PC-9 (cell line): ENCODE results near the gene NBEAL2. TPM values are rescaled to one million over a fixed set of nuclear protein-coding genes. Genes with fewer than 3 reads are reported as not detected.

Experiments used
- BruUV-seq: library from RNA; stranded (reverse); fragments of 400-500 nt; replicated peaks from 2 replicates; lab custom pipeline; 2021; lab: Mats Ljungman, UMichigan
- CTCF ChIA-PET: fragments of 300-600 bp; sonication (Branson Sonifier 250); formaldehyde crosslinking; loops from one replicate; lab custom pipeline; 2022; ENCODE audit warnings: antibody characterized with exemption; lab: Charles Lee
- POLR2A ChIA-PET: fragments of 300-600 bp; sonication (Branson Sonifier 250); formaldehyde crosslinking; loops from one replicate; lab custom pipeline; 2022; ENCODE audit warnings: antibody characterized with exemption; ENCODE audit not compliant: unreplicated experiment; lab: Charles Lee
- DNase-seq, 2 experiments: peaks; one replicate each; pipeline versions ENCODE4 v3.0.0 to v3.0.0-alpha.2; 2015 to 2022; ENCODE audit warnings: mixed read lengths in 1 of 2
- H2AFZ ChIP-seq: fragments of 200-600 bp; sonication (generic); 2 replicates; pipeline ENCODE4 v1.8.1; 2017; ENCODE audit warnings: antibody characterized with exemption
- H3F3A ChIP-seq: fragments of 200-600 bp; sonication (generic); 2 replicates; pipeline ENCODE4 v1.8.1; 2017; ENCODE audit warnings: antibody characterized with exemption, mild to moderate bottlenecking, low read depth; ENCODE audit not compliant: insufficient read depth
- H3K27ac ChIP-seq: fragments of 200-600 bp; sonication (generic); 2 replicates; pipeline ENCODE4 v1.6.1; 2016; ENCODE audit warnings: mixed run types
- H3K27me3 ChIP-seq: fragments of 200-600 bp; sonication (generic); 2 replicates; pipeline ENCODE4 v1.6.1; 2016; ENCODE audit warnings: low read depth, mixed run types; ENCODE audit not compliant: insufficient read depth
- H3K36me3 ChIP-seq: fragments of 200-600 bp; sonication (generic); 2 replicates; pipeline ENCODE4 v1.6.1; 2016; ENCODE audit warnings: low read depth, mixed run types
- H3K4me1 ChIP-seq: fragments of 200-600 bp; sonication (generic); replicated peaks from 2 replicates; pipeline ENCODE4 v1.6.1; 2016; ENCODE audit warnings: mixed run types; ENCODE audit not compliant: insufficient read depth
- H3K4me2 ChIP-seq: fragments of 200-600 bp; sonication (generic); 2 replicates; pipeline ENCODE4 v1.6.1; 2017; ENCODE audit warnings: mixed run types
- H3K4me3 ChIP-seq: fragments of 200-600 bp; sonication (generic); 2 replicates; pipeline ENCODE4 v1.6.1; 2016; ENCODE audit warnings: mixed run types
- H3K79me2 ChIP-seq: fragments of 200-600 bp; sonication (generic); 2 replicates; pipeline ENCODE4 v1.6.1; 2017; ENCODE audit warnings: low read depth, mixed run types
- H3K9me2 ChIP-seq: fragments of 200-600 bp; sonication (generic); 2 replicates; pipeline ENCODE4 v1.8.1; 2017; ENCODE audit warnings: mild to moderate bottlenecking; ENCODE audit not compliant: insufficient read depth
- H3K9me3 ChIP-seq: fragments of 200-600 bp; sonication (generic); 2 replicates; pipeline ENCODE4 v1.8.1; 2016; ENCODE audit warnings: low read depth; ENCODE audit not compliant: insufficient read depth
- H4K20me1 ChIP-seq: fragments of 200-600 bp; sonication (generic); 2 replicates; pipeline ENCODE4 v1.8.1; 2017; ENCODE audit not compliant: insufficient read depth
- CTCF ChIP-seq: fragments of 200-600 bp; sonication (generic); conservative IDR thresholded peaks from 2 replicates; pipeline ENCODE4 v1.6.1; 2017; ENCODE audit warnings: mixed run types, antibody characterized with exemption, mild to moderate bottlenecking, moderate library complexity
- EZH2 ChIP-seq: fragments of 200-600 bp; sonication (generic); IDR thresholded peaks from 2 replicates; pipeline ENCODE4 v1.8.0; 2017; ENCODE audit warnings: antibody characterized with exemption, low read depth
- intact Hi-C: fragments of 100-400 bp; cut with micrococcal nuclease; formaldehyde crosslinking; loops from one replicate; pipeline ENCODE4 v1.10.0; 2022; ENCODE audit not compliant: unreplicated experiment
- total RNA-seq: library from RNA; stranded (reverse); gene quantifications from 2 replicates; pipeline ENCODE4 v1.2.3, GENCODE V29; 2021

The NBEAL2 gene
- total RNA-seq, 1 experiment from 2014 or later = 81.0 TPM

DNA sequence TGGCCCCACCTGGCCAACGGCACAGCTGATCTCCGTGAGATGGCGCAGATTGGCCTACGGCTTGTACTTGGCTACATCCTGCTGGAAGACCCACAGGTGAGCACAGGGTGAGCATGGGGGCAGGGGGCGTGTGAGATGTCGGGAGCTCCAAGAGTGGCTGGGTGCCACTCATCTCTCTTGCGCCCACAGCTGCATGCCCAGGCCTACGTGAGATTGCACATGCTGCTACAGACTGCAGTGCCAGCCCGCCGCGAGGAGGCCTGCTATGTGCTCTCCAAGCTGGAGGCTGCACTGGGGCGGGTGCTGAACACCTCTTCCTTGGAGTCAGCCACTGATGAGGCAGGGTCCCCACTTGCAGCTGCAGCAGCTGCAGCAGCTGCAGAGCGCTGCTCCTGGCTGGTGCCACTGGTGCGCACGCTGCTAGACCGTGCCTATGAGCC is 22.3 kb downstream of the NBEAL2 start:
- no TSS peak for BruUV-seq
- H3K4me1 ChIP-seq = no peaks in the 10 kb centered on the region
- intact Hi-C loops = no loop called here
- H2AFZ ChIP-seq = no peak overlapping the region
- DNase-seq = no peak
- ChIA-PET CTCF (no interaction called here), POLR2A (no interaction called here)
- H3K36me3 ChIP-seq = no peaks in the 10 kb centered on the region
- no peak overlapping the region for H3K4me2 ChIP-seq
- TF ChIP-seq CTCF (no peak), EZH2 (no peak)
- H3K27me3 ChIP-seq = no peaks in the 10 kb centered on the region
- H3K27ac ChIP-seq = no peak overlapping the region
- no peaks in the 10 kb centered on the region for H3K9me2 ChIP-seq
- no peaks in the 10 kb centered on the region for H3F3A ChIP-seq
- H3K9me3 ChIP-seq = no peaks in the 10 kb centered on the region
- H3K4me3 ChIP-seq = no peak overlapping the region
- H3K79me2 ChIP-seq = no peaks in the 10 kb centered on the region
- H4K20me1 ChIP-seq = no peaks in the 10 kb centered on the region

- no peak overlapping the region for H2AFZ ChIP-seq
- DNase-seq = no peak
- no peak overlapping the region for H3K4me3 ChIP-seq
- no peaks in the 10 kb centered on the region for H3K27me3 ChIP-seq
- ChIA-PET CTCF (no interaction called here), POLR2A (no interaction called here)
- H3K36me3 ChIP-seq = no peaks in the 10 kb centered on the region
- no peaks in the 10 kb centered on the region for H3K9me2 ChIP-seq
- no peaks in the 10 kb centered on the region for H3F3A ChIP-seq
- no peak for TF ChIP-seq CTCF
- TF ChIP-seq EZH2 = no peak
- intact Hi-C loops = no loop called here
- H3K4me2 ChIP-seq = no peak overlapping the region
- H4K20me1 ChIP-seq = no peaks in the 10 kb centered on the region
- no peak overlapping the region for H3K27ac ChIP-seq
- no peaks in the 10 kb centered on the region for H3K9me3 ChIP-seq
- no peaks in the 10 kb centered on the region for H3K79me2 ChIP-seq
- BruUV-seq = no TSS peak
- H3K4me1 ChIP-seq = no peaks in the 10 kb centered on the region
These were observed 22.9 kb downstream of the NBEAL2 start for GRCh38 chr3:47002171-47003055.

DNA sequence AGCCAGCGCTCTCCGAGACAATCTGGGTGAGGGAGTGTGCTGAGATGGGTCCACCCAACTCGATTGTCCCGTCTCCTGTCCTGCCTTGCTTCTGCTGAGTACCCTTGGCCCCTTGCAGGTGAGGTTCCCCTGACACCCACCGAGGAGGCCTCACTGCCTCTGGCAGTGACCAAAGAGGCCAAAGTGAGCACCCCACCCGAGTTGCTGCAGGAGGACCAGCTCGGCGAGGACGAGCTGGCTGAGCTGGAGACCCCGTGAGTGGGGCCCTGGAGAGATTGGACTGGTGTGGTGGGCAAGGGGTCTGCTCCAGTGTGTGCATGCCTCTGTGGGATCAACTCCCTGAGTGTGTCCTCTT is 23.6 kb downstream of the NBEAL2 start:
- no peak for DNase-seq
- H3K36me3 ChIP-seq = no peaks in the 10 kb centered on the region
- no peaks in the 10 kb centered on the region for H3K9me2 ChIP-seq
- H3K27ac ChIP-seq = no peak overlapping the region
- no peaks in the 10 kb centered on the region for H3K27me3 ChIP-seq
- no peak overlapping the region for H2AFZ ChIP-seq
- TF ChIP-seq CTCF (no peak), EZH2 (no peak)
- POLR2A ChIA-PET = no interaction called here
- CTCF ChIA-PET = no interaction called here
- BruUV-seq = no TSS peak
- no peaks in the 10 kb centered on the region for H4K20me1 ChIP-seq
- intact Hi-C loops = no loop called here
- no peak overlapping the region for H3K4me3 ChIP-seq
- H3K4me1 ChIP-seq = no peaks in the 10 kb centered on the region
- no peaks in the 10 kb centered on the region for H3K79me2 ChIP-seq
- no peaks in the 10 kb centered on the region for H3F3A ChIP-seq
- H3K4me2 ChIP-seq = no peak overlapping the region
- H3K9me3 ChIP-seq = no peaks in the 10 kb centered on the region
